HFF-Myc (cell line): ENCODE data around the gene UBN2.

Source experiments
- DNase-seq: peaks from one replicate; pipeline ENCODE4 v3.0.0-alpha.2; 2011; ENCODE audit warnings: low read depth; ENCODE audit errors: extremely low read depth
- H3K4me3 ChIP-seq: replicated peaks from 2 replicates; pipeline ENCODE4 v1.5.1; 2011; ENCODE audit warnings: low read depth, mild to moderate bottlenecking, control low read depth, low read length
- CTCF ChIP-seq: IDR thresholded peaks from 2 replicates; pipeline ENCODE4 v1.5.1; 2012; ENCODE audit warnings: mild to moderate bottlenecking, low read depth, low read length, control low read depth; ENCODE audit errors: missing control alignments

Gene UBN2

GRCh38 chr7:139259142-139259541 lies 28.1 kb downstream of the UBN2 start:
- H3K4me3 ChIP-seq = no peak overlapping the region
- DNase-seq = no peak
- TF ChIP-seq CTCF = no peak

- H3K4me3 ChIP-seq = no peak overlapping the region
- DNase-seq = no peak
- TF ChIP-seq CTCF = no peak
Observed at GRCh38 chr7:139264220-139264619, 33.2 kb downstream of the UBN2 start.

GRCh38 chr7:139265673-139266072 lies 34.6 kb downstream of the UBN2 start:
- no peak for TF ChIP-seq CTCF
- no peak overlapping the region for H3K4me3 ChIP-seq
- no peak for DNase-seq

GRCh38 chr7:139271718-139272628 lies 40.9 kb downstream of the UBN2 start:
- TF ChIP-seq CTCF = no peak
- no peak overlapping the region for H3K4me3 ChIP-seq
- DNase-seq = no peak

GRCh38 chr7:139284252-139284896 lies 53.3 kb downstream of the UBN2 start:
- no peak for DNase-seq
- no peak for TF ChIP-seq CTCF

GRCh38 chr7:139286144-139286543 lies 55.1 kb downstream of the UBN2 start:
- no peak overlapping the region for H3K4me3 ChIP-seq
- DNase-seq = no peak
- no peak for TF ChIP-seq CTCF

More at GRCh38 chr7:139284252-139284896, 53.3 kb downstream of the UBN2 start:
- no peak overlapping the region for H3K4me3 ChIP-seq
